SK-N-SH (cell line): ENCODE results near the gene SAE1. TPM values are rescaled to one million over a fixed set of nuclear protein-coding genes. Genes with fewer than 3 reads are reported as not detected.

ENCODE experiments used
- CTCF ChIA-PET: fragments of 300-600, 350-600 bp; formaldehyde crosslinking; extraction: SDS; loops from one replicate; lab custom pipeline; 2021; lab: Yijun Ruan, JAX
- POLR2A ChIA-PET: fragments of 350-600 bp; sonication (Branson Sonifier 250); formaldehyde crosslinking; extraction: SDS; loops from one replicate; lab custom pipeline; 2020; ENCODE audit warnings: antibody characterized with exemption, inconsistent platforms; lab: Yijun Ruan, JAX
- DNase-seq: peaks from one replicate; pipeline ENCODE4 v3.0.0; 2012
- H2AFZ ChIP-seq: fragments of 200-600 bp; sonication (generic); 2 replicates; pipeline ENCODE4 v1.8.1; 2016; ENCODE audit warnings: antibody characterized with exemption, mild to moderate bottlenecking, low read depth
- H3F3A ChIP-seq: fragments of 200-600 bp; sonication (generic); replicated peaks from 2 replicates; pipeline ENCODE3; 2016; ENCODE audit warnings: antibody characterized with exemption, mild to moderate bottlenecking; ENCODE audit not compliant: insufficient read depth
- H3K27ac ChIP-seq, 2 experiments: fragments of 200-500 bp in 1 of 2; fragments of 200-600 bp in 1 of 2; sonication (Bioruptor generic) in 1 of 2; sonication (generic), shearing (Covaris generic) in 1 of 2; 2 replicates each; pipeline versions ENCODE4 v1.5.1 to v1.6.1; 2014 to 2016; ENCODE audit warnings: low read depth in 2 of 2, inconsistent platforms in 1 of 2, low read length in 1 of 2, mild to moderate bottlenecking in 1 of 2, mixed read lengths in 1 of 2
- H3K27me3 ChIP-seq: fragments of 200-600 bp; sonication (generic), shearing (Covaris generic); 2 replicates; pipeline ENCODE4 v1.6.1; 2016; ENCODE audit warnings: mixed run types; ENCODE audit not compliant: insufficient read depth
- H3K36me3 ChIP-seq, 2 experiments: fragments of 200-500 bp in 1 of 2; fragments of 200-600 bp in 1 of 2; sonication (Bioruptor generic) in 1 of 2; sonication (generic) in 1 of 2; replicated peaks in 1 of 2; 2 replicates each; pipeline versions ENCODE3 to v1.5.1; 2014 to 2016; ENCODE audit warnings: low read length in 1 of 2, mild to moderate bottlenecking in 1 of 2; ENCODE audit not compliant: insufficient read depth in 2 of 2, control insufficient read depth in 1 of 2
- H3K4me1 ChIP-seq, 2 experiments: fragments of 200-500 bp in 1 of 2; fragments of 200-600 bp in 1 of 2; sonication (Bioruptor generic) in 1 of 2; sonication (generic), shearing (Covaris generic) in 1 of 2; 2 replicates each; pipeline versions ENCODE4 v1.5.1 to v1.6.1; 2014 to 2016; ENCODE audit warnings: low read depth in 1 of 2, low read length in 1 of 2, mixed run types in 1 of 2; ENCODE audit not compliant: insufficient read depth in 2 of 2, control insufficient read depth in 1 of 2
- H3K4me2 ChIP-seq: fragments of 200-600 bp; sonication (generic), shearing (Covaris generic); 2 replicates; pipeline ENCODE4 v1.6.1; 2017; ENCODE audit warnings: mixed run types
- H3K4me3 ChIP-seq, 2 experiments: fragments of 200-500 bp in 1 of 2; fragments of 200-600 bp in 1 of 2; sonication (Bioruptor generic) in 1 of 2; sonication (generic), shearing (Covaris generic) in 1 of 2; 2 replicates each; pipeline versions ENCODE4 v1.5.1 to v1.8.1; 2014 to 2016; ENCODE audit warnings: low read depth in 2 of 2, inconsistent platforms in 1 of 2, low read length in 1 of 2, mild to moderate bottlenecking in 1 of 2, mixed read lengths in 1 of 2, moderate library complexity in 1 of 2
- H3K79me2 ChIP-seq: fragments of 200-600 bp; sonication (generic); 2 replicates; pipeline ENCODE4 v1.8.1; 2017; ENCODE audit warnings: mild to moderate bottlenecking; ENCODE audit not compliant: insufficient read depth
- H3K9ac ChIP-seq: fragments of 200-600 bp; sonication (generic); 2 replicates; pipeline ENCODE4 v1.6.1; 2017; ENCODE audit warnings: mixed run types
- H3K9me2 ChIP-seq: fragments of 200-600 bp; sonication (generic); 2 replicates; pipeline ENCODE4 v1.6.1; 2017; ENCODE audit warnings: mixed run types
- H3K9me3 ChIP-seq: fragments of 200-600 bp; sonication (generic); 2 replicates; pipeline ENCODE4 v1.6.1; 2017; ENCODE audit warnings: mixed run types, mild to moderate bottlenecking, moderate library complexity
- H4K20me1 ChIP-seq: fragments of 200-600 bp; sonication (generic); 2 replicates; pipeline ENCODE4 v1.6.1; 2017; ENCODE audit warnings: mild to moderate bottlenecking, mixed run types; ENCODE audit not compliant: insufficient read depth
- FOXJ3 ChIP-seq: sonication (generic); formaldehyde crosslinking; IDR thresholded peaks from 2 replicates; pipeline ENCODE4 v1.5.1; 2020; ENCODE audit warnings: mild to moderate bottlenecking, missing genetic modification reagents
- IRF3 ChIP-seq: fragments of 150-350 bp; IDR thresholded peaks from 2 replicates; pipeline ENCODE4 v1.6.1; 2016; ENCODE audit warnings: mild to moderate bottlenecking, low read depth, low read length
- MAX ChIP-seq: IDR thresholded peaks from 2 replicates; pipeline ENCODE4 v1.4.0; 2012; ENCODE audit warnings: low read depth
- NFIC ChIP-seq: IDR thresholded peaks from 2 replicates; pipeline ENCODE4 v1.4.0; 2012; ENCODE audit warnings: borderline replicate concordance
- POLR2AphosphoS5 ChIP-seq: IDR thresholded peaks from 2 replicates; pipeline ENCODE4 v1.6.1; 2012; ENCODE audit warnings: low read depth, low read length
- RAD21 ChIP-seq: IDR thresholded peaks from 2 replicates; pipeline ENCODE4 v1.6.1; 2012; ENCODE audit warnings: mild to moderate bottlenecking, low read length
- SIN3A ChIP-seq: IDR thresholded peaks from 2 replicates; pipeline ENCODE4 v1.6.1; 2012; ENCODE audit warnings: low read depth, mild to moderate bottlenecking, low read length, moderate library complexity, borderline replicate concordance
- SMC3 ChIP-seq: IDR thresholded peaks from 2 replicates; pipeline ENCODE4 v1.6.1; 2012; ENCODE audit warnings: low read depth, low read length, improper control_type of control experiment
- TAF1 ChIP-seq: IDR thresholded peaks from 2 replicates; pipeline ENCODE4 v1.6.1; 2012; ENCODE audit warnings: low read depth, mild to moderate bottlenecking, low read length, moderate library complexity, borderline replicate concordance
- TEAD4 ChIP-seq: IDR thresholded peaks from 2 replicates; pipeline ENCODE4 v1.4.0; 2012; ENCODE audit warnings: mild to moderate bottlenecking, borderline replicate concordance; ENCODE audit not compliant: insufficient read depth
- USF1 ChIP-seq: IDR thresholded peaks from 2 replicates; pipeline ENCODE4 v1.4.0; 2012; ENCODE audit warnings: low read depth, borderline replicate concordance
- YY1 ChIP-seq: IDR thresholded peaks from 2 replicates; pipeline ENCODE4 v1.4.0; 2012; ENCODE audit warnings: low read depth, mild to moderate bottlenecking
- ZBTB33 ChIP-seq: IDR thresholded peaks from 2 replicates; pipeline ENCODE4 v1.4.0; 2012; ENCODE audit warnings: low read depth, borderline replicate concordance
- WGBS: methylation state at CpG from one replicate; pipeline ENCODE4 v1.1.6; 2017; ENCODE audit warnings: low lambda C conversion rate; 5-methylcytosine and 5-hydroxymethylcytosine counted together
- polyA plus RNA-seq, 3 experiments: library from polyadenylated mRNA; depleted of rRNA; stranded (reverse); fragments of >200 nt; gene quantifications; 2 replicates each; pipeline ENCODE4 v1.2.3, GENCODE V29; 2012

Gene SAE1
- polyA plus RNA-seq, 1 of the 3 experiments (the other 2 are of a cell fraction) = 123 TPM

- Histone ChIP-seq H3F3A (no peaks in the 10 kb centered on the region), H3K27me3 (no peaks in the 10 kb centered on the region), H3K9me3 (no peaks in the 10 kb centered on the region), H3K4me3 (no peak overlapping the region), H3K4me1 (peaks cover 0 to 2% of the 10 kb centered on the region in 2 experiments; a peak in 1 of 4 replicates), H3K79me2 (peaks cover 94% of the 10 kb centered on the region), H3K9me2 (no peaks in the 10 kb centered on the region), H4K20me1 (peaks cover 69% of the 10 kb centered on the region), H3K4me2 (no peak overlapping the region), H3K27ac (no peak overlapping the region), H2AFZ (no peak overlapping the region), H3K9ac (no peak overlapping the region), H3K36me3 (peaks cover 19 to 21% of the 10 kb centered on the region in 2 experiments)
- CTCF ChIA-PET = interaction anchor here (1.0 to 2.9 kb wide), 4 partner anchors 13 to 83 kb away, joined by 3 to 15 read pairs (median 4); no protein-coding TSS in a partner anchor
- POLR2A ChIA-PET = interaction anchor here (0.6 to 1.0 kb wide), 3 partner anchors 8 to 40 kb away, joined by 3 read pairs; partner anchors contain the start of gene ZC3H4
- DNase-seq = no peak
- 96% methylated on average over 4 of the region's 9 CpGs for WGBS
- no peak for TF ChIP-seq FOXJ3 (CRISPR knock-in tag)
- TF ChIP-seq POLR2AphosphoS5 = no peak
- TF ChIP-seq MAX = no peak
- no peak for TF ChIP-seq TEAD4
- TF ChIP-seq NFIC = no peak
- TF ChIP-seq IRF3 = no peak
- no peak for TF ChIP-seq ZBTB33
- no peak for TF ChIP-seq YY1
- no peak for TF ChIP-seq SMC3
- no peak for TF ChIP-seq SIN3A
- no peak for TF ChIP-seq TAF1
- no peak for TF ChIP-seq USF1
- TF ChIP-seq RAD21 = no peak
Measured at GRCh38 chr19:47096721-47097120, 33.9 kb upstream of the SAE1 start.
